Testis (tissue), 3 donors: ENCODE results near the gene HOPX. TPM values are rescaled to one million over a fixed set of nuclear protein-coding genes. Genes with fewer than 3 reads are reported as not detected.

Experiments used
- DNase-seq: peaks from one replicate; pipeline ENCODE4 v3.0.0-alpha.2; 2019
- H3K27ac ChIP-seq, 2 donors: fragments of 200-600 bp; sonication (generic); one replicate each; pipeline ENCODE4 v1.5.1; 2019
- H3K27me3 ChIP-seq: fragments of 200-600 bp; sonication (generic); one replicate; pipeline ENCODE4 v1.5.1; 2019
- H3K36me3 ChIP-seq: fragments of 200-600 bp; sonication (generic); one replicate; pipeline ENCODE4 v1.5.1; 2017; ENCODE audit warnings: low read depth; ENCODE audit errors: missing control alignments
- H3K4me1 ChIP-seq: fragments of 200-600 bp; sonication (generic); one replicate; pipeline ENCODE4 v1.5.1; 2019
- H3K4me3 ChIP-seq, 2 donors: fragments of 200-600 bp; sonication (generic); one replicate each; pipeline ENCODE4 v1.5.1; 2017 to 2019
- H3K9me3 ChIP-seq: fragments of 200-600 bp; sonication (generic); one replicate; pipeline ENCODE4 v1.5.1; 2017
- CTCF ChIP-seq, 3 experiments: fragments of 450-650 bp in 2 of 3; fragments of 200-600 bp in 1 of 3; sonication (generic) in 1 of 3; IDR thresholded peaks; one replicate each; pipeline ENCODE4 v1.5.1; 2016 to 2019; ENCODE audit warnings: antibody characterized with exemption in 3 of 3, mild to moderate bottlenecking in 2 of 3, moderate library complexity in 1 of 3
- POLR2A ChIP-seq: fragments of 450-650 bp; IDR thresholded peaks from one replicate; pipeline ENCODE4 v1.6.1; 2017; ENCODE audit warnings: antibody characterized with exemption, mild to moderate bottlenecking, moderate library complexity
- WGBS, 2 donors: methylation state at CpG; one replicate each; pipeline ENCODE4 v1.1.5; 2018; 5-methylcytosine and 5-hydroxymethylcytosine counted together
- intact Hi-C: fragments of 100-400 bp; cut with DNase I; formaldehyde crosslinking; loops from one replicate; pipeline ENCODE4 v1.15.1; 2023; ENCODE audit warnings: low total_unique reads
- polyA plus RNA-seq: library from polyadenylated mRNA; stranded (reverse); fragments of 350-450 nt; fragmentation: Illumina TruSeq; extraction: RNeasy Lipid Tissue Mini Kit (QIAGEN cat#74804); gene quantifications from one replicate; pipeline ENCODE4 v1.2.3, GENCODE V29; 2014; ENCODE audit warnings: low read depth, low replicate concordance; ENCODE audit not compliant: insufficient read depth
- total RNA-seq, 2 donors: library from RNA; depleted of rRNA; stranded (reverse); fragments of >200 nt; gene quantifications; one replicate each; pipeline ENCODE4 v1.2.3, GENCODE V29; 2016

HOPX gene
- total and polyA plus RNA-seq, 3 donors from 2014 or later = 102 to 158 (median 141) TPM

GRCh38 chr4:56657128-56657527, 24.0 kb downstream of the HOPX start:
- intact Hi-C loops = no loop called here
- WGBS, 2 donors = 73 to 75% methylated on average over 3 of the region's 3 CpGs
- TF ChIP-seq POLR2A (no peak), CTCF (IDR thresholded peaks at IDR 0.05) (no peak)
- Histone ChIP-seq H3K27me3 (no peaks in the 10 kb centered on the region), H3K4me1 (peaks cover 9% of the 10 kb centered on the region), H3K27ac (peak overlapping the region in 1 of 2 donors; percentile 50), H3K36me3 (no peaks in the 10 kb centered on the region), H3K9me3 (no peaks in the 10 kb centered on the region), H3K4me3 (no peak overlapping the region)
- no peak for DNase-seq

GRCh38 chr4:56656346-56656643, 24.8 kb downstream of the HOPX start:
- intact Hi-C loops = no loop called here
- H3K27ac ChIP-seq = peak overlapping the region; percentile 76 to 82
- TF ChIP-seq POLR2A = no peak
- peak in 2 of 3 experiments; percentile 2 to 19 for TF ChIP-seq CTCF (IDR thresholded peaks at IDR 0.05)
- WGBS, 2 donors = 4 to 6% methylated on average over 14 of the region's 19 CpGs
- H3K4me3 ChIP-seq = peak overlapping the region; percentile 52 to 61
- DNase-seq = peak; percentile 65
- H3K36me3 ChIP-seq = no peaks in the 10 kb centered on the region
- peaks cover 9% of the 10 kb centered on the region for H3K4me1 ChIP-seq
- H3K9me3 ChIP-seq = no peaks in the 10 kb centered on the region
- no peaks in the 10 kb centered on the region for H3K27me3 ChIP-seq

GRCh38 chr4:56655627-56656345, 25.3 kb downstream of the HOPX start:
- Histone ChIP-seq H3K27ac (peak overlapping the region; percentile 76 to 82), H3K4me1 (peaks cover 9% of the 10 kb centered on the region), H3K27me3 (no peaks in the 10 kb centered on the region), H3K36me3 (no peaks in the 10 kb centered on the region), H3K9me3 (no peaks in the 10 kb centered on the region), H3K4me3 (peak overlapping the region; percentile 52 to 61)
- TF ChIP-seq CTCF (IDR thresholded peaks at IDR 0.05) (no peak), POLR2A (no peak)
- no peak for DNase-seq
- WGBS, 2 donors = 0% methylated on average over 23 to 39 of the region's 79 CpGs
- intact Hi-C loops = no loop called here

GRCh38 chr4:56655209-56655626, 25.9 kb downstream of the HOPX start:
- 0 to 2% methylated on average over 23 to 28 of the region's 28 CpGs for WGBS, 2 donors
- DNase-seq = peak; percentile 51
- no peaks in the 10 kb centered on the region for H3K27me3 ChIP-seq

More at GRCh38 chr4:56655209-56655626, 25.9 kb downstream of the HOPX start:
- H3K36me3 ChIP-seq = no peaks in the 10 kb centered on the region
- intact Hi-C loops = no loop called here
- TF ChIP-seq POLR2A (no peak), CTCF (IDR thresholded peaks at IDR 0.05) (no peak)
- no peaks in the 10 kb centered on the region for H3K9me3 ChIP-seq
- H3K27ac ChIP-seq = peak overlapping the region; percentile 76 to 82
- H3K4me3 ChIP-seq = peak overlapping the region; percentile 52 to 61
- peaks cover 9% of the 10 kb centered on the region for H3K4me1 ChIP-seq
